ENCODE results near the gene HSPA12A. TPM values are rescaled to one million over a fixed set of nuclear protein-coding genes. Genes with fewer than 3 reads are reported as not detected.
A peak's percentile ranks its signal among the peaks of the same experiment; 100 is the strongest.

Gene HSPA12A
- total RNA-seq, 1 donor = 10.9 TPM

DNA sequence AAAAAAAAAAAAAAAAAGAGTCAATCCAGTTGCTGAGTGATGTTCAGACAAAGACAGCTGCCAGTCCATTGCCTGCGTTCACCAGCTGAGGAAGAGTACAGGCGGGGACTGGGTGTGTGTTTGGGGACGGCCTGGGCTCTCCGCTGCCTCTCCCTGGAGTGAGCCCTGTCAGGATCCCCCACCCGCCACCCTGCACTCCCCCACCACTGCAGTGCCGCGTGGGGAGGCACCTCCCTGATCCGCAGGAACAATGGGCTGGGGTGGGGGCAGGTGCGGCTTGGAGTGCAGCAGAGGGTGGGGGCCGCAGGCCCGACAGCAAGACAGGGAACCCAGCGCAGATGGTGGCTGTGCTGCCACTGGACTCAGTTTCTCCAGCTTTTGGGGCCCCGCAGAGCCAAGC, 1.4 kb downstream of the HSPA12A start:
- peak overlapping the region; percentile 80 for H2AFZ ChIP-seq (ENCODE audit: low read length)

DNA sequence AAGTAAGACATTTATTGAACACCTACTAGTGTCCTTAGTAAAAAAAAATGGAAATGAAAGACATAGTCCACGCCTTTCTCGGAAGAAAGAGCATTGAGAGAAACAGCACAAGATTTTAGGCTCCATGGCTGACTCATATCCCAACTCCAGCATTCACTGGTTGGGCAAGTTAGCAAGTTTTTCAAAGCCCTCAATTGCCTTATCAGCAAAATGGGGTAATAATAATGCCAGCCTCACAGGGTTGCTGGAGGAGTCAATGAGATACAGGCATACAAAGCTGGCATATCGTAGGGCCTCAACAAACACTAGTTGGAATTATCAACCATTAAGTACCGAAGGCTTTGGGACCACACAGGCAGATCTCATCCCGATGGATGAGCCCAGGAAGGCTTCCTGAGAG, 4.0 kb downstream of the HSPA12A start:
- Histone ChIP-seq H4K20me1 (ENCODE audit: insufficient read depth, low read length) (peaks cover 26% of the 10 kb centered on the region), H3K27me3 (ENCODE audit: insufficient read depth, low read length) (no peaks in the 10 kb centered on the region), H3K4me1 (ENCODE audit: insufficient read depth, low read length) (peaks cover 12% of the 10 kb centered on the region), H3K9me3 (ENCODE audit: low read depth, low read length) (no peaks in the 10 kb centered on the region), H3K36me3 (ENCODE audit: insufficient read depth, low read length) (peaks cover 5% of the 10 kb centered on the region), H3K79me2 (ENCODE audit: insufficient read depth, low read length) (peaks cover 70% of the 10 kb centered on the region), H3K4me3 (ENCODE audit: insufficient read depth, low read length) (no peak overlapping the region), H2AFZ (ENCODE audit: low read length) (no peak overlapping the region), H3K4me2 (ENCODE audit: insufficient read depth, low read length) (no peak overlapping the region), H3K27ac (ENCODE audit: low read depth, low read length) (no peak overlapping the region)
- no peak for DNase-seq (ENCODE audit: insufficient read length, low spot score, missing footprints)
- TF ChIP-seq, protein P1, sequence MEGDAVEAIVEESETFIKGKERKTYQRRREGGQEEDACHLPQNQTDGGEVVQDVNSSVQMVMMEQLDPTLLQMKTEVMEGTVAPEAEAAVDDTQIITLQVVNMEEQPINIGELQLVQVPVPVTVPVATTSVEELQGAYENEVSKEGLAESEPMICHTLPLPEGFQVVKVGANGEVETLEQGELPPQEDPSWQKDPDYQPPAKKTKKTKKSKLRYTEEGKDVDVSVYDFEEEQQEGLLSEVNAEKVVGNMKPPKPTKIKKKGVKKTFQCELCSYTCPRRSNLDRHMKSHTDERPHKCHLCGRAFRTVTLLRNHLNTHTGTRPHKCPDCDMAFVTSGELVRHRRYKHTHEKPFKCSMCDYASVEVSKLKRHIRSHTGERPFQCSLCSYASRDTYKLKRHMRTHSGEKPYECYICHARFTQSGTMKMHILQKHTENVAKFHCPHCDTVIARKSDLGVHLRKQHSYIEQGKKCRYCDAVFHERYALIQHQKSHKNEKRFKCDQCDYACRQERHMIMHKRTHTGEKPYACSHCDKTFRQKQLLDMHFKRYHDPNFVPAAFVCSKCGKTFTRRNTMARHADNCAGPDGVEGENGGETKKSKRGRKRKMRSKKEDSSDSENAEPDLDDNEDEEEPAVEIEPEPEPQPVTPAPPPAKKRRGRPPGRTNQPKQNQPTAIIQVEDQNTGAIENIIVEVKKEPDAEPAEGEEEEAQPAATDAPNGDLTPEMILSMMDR (IDR thresholded peaks at IDR 0.05; ENCODE audit: extremely low read depth, low read depth, low read length) = no peak

More for the DNA sequence above, 1.4 kb downstream of the HSPA12A start:
- Histone ChIP-seq H3K4me2 (ENCODE audit: insufficient read depth, low read length) (peak overlapping the region; percentile 84), H3K4me3 (ENCODE audit: insufficient read depth, low read length) (peak overlapping the region; percentile 84), H3K9me3 (ENCODE audit: low read depth, low read length) (no peaks in the 10 kb centered on the region), H4K20me1 (ENCODE audit: insufficient read depth, low read length) (peaks cover 18% of the 10 kb centered on the region), H3K27me3 (ENCODE audit: insufficient read depth, low read length) (no peaks in the 10 kb centered on the region), H3K27ac (ENCODE audit: low read depth, low read length) (no peak overlapping the region), H3K36me3 (ENCODE audit: insufficient read depth, low read length) (peaks cover 5% of the 10 kb centered on the region), H3K79me2 (ENCODE audit: insufficient read depth, low read length) (peaks cover 57% of the 10 kb centered on the region), H3K4me1 (ENCODE audit: insufficient read depth, low read length) (peaks cover 6% of the 10 kb centered on the region)
- TF ChIP-seq, protein P1 (IDR thresholded peaks at IDR 0.05; ENCODE audit: extremely low read depth, low read depth, low read length) = no peak
- DNase-seq (ENCODE audit: insufficient read length, low spot score, missing footprints) = no peak

DNA sequence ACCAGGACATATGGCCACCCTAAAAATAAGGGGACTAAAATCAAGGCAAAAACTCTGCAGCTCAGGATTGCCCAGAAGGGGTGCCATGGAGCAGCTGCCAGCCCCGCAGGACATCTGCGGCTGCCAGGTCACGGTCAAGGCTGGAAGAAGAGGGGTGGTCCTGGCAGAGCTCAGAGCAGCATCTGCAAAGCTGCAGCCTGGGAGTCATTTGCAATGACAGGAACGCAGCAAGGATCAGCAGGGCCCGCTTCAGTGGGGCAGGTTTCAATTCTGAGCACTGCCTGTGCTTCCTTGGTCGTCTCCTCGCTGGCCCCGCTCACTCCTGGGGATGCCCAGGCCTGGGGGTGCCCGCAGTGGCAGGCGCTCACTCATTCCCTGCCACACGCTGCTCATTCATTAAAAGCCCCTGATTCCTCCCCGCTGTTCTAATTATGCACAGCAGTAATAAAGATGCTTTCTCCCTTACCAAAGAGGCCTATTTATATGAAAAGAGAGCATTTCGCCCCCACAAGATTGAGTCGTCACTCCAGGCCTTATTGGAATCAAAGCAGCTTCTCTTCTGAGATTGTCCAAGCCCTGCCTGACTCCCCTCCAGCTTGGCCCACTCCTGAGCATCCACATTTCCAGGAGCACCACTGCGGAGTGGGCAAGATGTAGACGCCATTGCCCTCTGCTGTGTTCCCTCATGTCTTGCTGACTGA, 4.6 kb downstream of the HSPA12A start:
- H3K4me3 ChIP-seq (ENCODE audit: insufficient read depth, low read length) = no peak overlapping the region
- H2AFZ ChIP-seq (ENCODE audit: low read length) = no peak overlapping the region
- TF ChIP-seq, protein P1 (IDR thresholded peaks at IDR 0.05; ENCODE audit: extremely low read depth, low read depth, low read length) = peak; percentile 34
- peaks cover 5% of the 10 kb centered on the region for H3K36me3 ChIP-seq (ENCODE audit: insufficient read depth, low read length)
- H3K27me3 ChIP-seq (ENCODE audit: insufficient read depth, low read length) = no peaks in the 10 kb centered on the region
- H3K4me1 ChIP-seq (ENCODE audit: insufficient read depth, low read length) = peaks cover 14% of the 10 kb centered on the region
- no peak overlapping the region for H3K4me2 ChIP-seq (ENCODE audit: insufficient read depth, low read length)
- peak; percentile 73 for DNase-seq (ENCODE audit: insufficient read length, low spot score, missing footprints)
- H3K27ac ChIP-seq (ENCODE audit: low read depth, low read length) = no peak overlapping the region
- H3K9me3 ChIP-seq (ENCODE audit: low read depth, low read length) = no peaks in the 10 kb centered on the region
- peaks cover 74% of the 10 kb centered on the region for H3K79me2 ChIP-seq (ENCODE audit: insufficient read depth, low read length)
- H4K20me1 ChIP-seq (ENCODE audit: insufficient read depth, low read length) = peaks cover 26% of the 10 kb centered on the region

DNA sequence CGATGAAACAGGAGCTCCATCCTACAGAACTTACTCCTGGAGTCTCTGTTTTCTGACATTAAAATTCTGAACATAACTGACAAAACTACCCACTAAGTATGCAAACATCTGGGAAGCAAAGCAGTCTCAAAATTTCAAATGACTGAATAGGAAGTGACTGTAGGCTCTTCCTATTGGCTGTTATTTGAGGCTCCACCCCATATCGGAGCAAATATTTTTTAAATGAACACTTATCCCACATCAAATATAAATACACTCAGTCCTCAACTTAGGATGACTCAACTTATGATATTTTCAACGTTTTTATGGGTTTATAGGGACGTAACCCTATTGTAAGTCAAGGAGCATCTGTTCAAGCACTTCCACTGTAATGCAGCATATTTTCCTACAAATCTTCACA, 8.8 kb downstream of the HSPA12A start:
- Histone ChIP-seq H3K4me3 (ENCODE audit: insufficient read depth, low read length) (no peak overlapping the region), H2AFZ (ENCODE audit: low read length) (peak overlapping the region; percentile 16), H3K4me2 (ENCODE audit: insufficient read depth, low read length) (peak overlapping the region; percentile 64), H3K79me2 (ENCODE audit: insufficient read depth, low read length) (peaks cover 73% of the 10 kb centered on the region), H3K36me3 (ENCODE audit: insufficient read depth, low read length) (peaks cover 4% of the 10 kb centered on the region), H4K20me1 (ENCODE audit: insufficient read depth, low read length) (peaks cover 20% of the 10 kb centered on the region), H3K27ac (ENCODE audit: low read depth, low read length) (peak overlapping the region; percentile 67), H3K9me3 (ENCODE audit: low read depth, low read length) (no peaks in the 10 kb centered on the region), H3K27me3 (ENCODE audit: insufficient read depth, low read length) (no peaks in the 10 kb centered on the region), H3K4me1 (ENCODE audit: insufficient read depth, low read length) (peaks cover 27% of the 10 kb centered on the region)
- peak; percentile 90 for DNase-seq (ENCODE audit: insufficient read length, low spot score, missing footprints)
- TF ChIP-seq, protein P1 (IDR thresholded peaks at IDR 0.05; ENCODE audit: extremely low read depth, low read depth, low read length) = no peak

All from osteoblast (primary cell).